ENCODE measurements around the gene PANK2.

PANK2 gene

DNA sequence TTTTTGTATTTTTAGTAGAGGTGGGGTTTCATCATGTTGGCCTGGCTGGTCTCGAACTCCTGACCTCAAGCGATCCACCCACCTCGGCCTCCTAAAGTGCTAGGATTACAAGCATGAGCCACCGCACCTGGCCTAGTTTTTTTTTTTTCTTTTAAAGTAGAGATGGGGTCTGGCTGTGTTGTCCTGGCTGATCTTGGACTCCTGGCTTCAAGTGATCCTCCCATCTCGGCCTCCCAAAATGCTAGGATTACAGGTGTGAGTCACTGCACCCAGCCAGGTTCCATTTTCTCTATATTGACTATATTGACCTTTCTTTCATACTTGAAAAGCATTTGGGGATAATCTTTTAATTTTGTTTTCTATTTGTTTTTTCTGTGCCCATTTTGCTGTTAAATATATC is 13.3 kb downstream of the PANK2 start:
- no peak for DNase-seq

- DNase-seq: no peak
Measured at GRCh38 chr20:3904224-3904623, 15.0 kb downstream of the PANK2 start.

- no peak for DNase-seq
Measured at GRCh38 chr20:3904857-3905256, 15.7 kb downstream of the PANK2 start.

GRCh38 chr20:3906744-3907721 is 17.8 kb downstream of the PANK2 start:
- DNase-seq: peak; percentile 82

GRCh38 chr20:3908667-3909066 is 19.5 kb downstream of the PANK2 start:
- DNase-seq: no peak

DNA sequence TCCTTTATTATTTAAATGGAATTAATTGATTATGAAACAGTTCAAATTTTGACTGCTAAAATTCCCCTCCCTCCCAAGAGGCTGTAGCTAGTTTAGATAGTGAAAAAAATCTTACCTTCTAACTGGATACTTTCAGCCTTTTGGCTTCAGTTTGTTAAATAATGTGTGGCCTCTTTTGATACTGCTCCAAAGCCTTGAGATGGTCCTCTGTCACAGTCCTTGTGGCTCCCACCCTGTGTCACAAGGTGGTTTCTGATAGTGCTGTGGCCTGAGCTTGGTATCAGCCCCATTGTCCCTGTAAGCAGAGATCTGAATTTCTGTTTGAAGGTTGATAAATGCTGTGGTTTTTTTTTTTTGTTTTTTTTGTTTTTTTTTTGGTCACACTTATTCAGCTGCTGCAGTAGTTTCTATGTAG is 20.8 kb downstream of the PANK2 start:
- no peak for DNase-seq

- DNase-seq: no peak
Measured at GRCh38 chr20:3910853-3911252, 21.7 kb downstream of the PANK2 start.

- DNase-seq: no peak
Measured at GRCh38 chr20:3911956-3912355, 22.8 kb downstream of the PANK2 start.

- no peak for DNase-seq
Measured at GRCh38 chr20:3914446-3914845, 25.3 kb downstream of the PANK2 start.

DNA sequence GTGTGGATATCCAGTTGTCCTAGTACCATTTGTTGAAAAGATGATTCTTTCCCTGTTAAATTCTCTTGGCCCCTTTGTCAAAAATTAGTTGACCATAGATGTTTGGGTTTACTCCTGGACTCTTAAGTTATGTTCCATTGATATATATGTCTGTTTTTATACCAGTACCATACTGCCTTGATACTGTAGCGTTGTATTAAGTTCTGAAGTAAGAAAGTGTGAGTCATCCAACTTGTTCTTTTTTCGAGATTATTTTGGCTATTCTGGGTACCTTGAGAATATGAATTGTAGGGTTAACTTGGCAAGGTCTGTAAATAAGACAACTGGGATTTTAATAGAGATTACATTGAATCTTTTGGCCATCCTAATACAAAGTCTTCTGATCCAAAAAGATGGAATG is 26.5 kb downstream of the PANK2 start:
- DNase-seq: no peak

GRCh38 chr20:3916364-3916763 is 27.2 kb downstream of the PANK2 start:
- no peak for DNase-seq

DNA sequence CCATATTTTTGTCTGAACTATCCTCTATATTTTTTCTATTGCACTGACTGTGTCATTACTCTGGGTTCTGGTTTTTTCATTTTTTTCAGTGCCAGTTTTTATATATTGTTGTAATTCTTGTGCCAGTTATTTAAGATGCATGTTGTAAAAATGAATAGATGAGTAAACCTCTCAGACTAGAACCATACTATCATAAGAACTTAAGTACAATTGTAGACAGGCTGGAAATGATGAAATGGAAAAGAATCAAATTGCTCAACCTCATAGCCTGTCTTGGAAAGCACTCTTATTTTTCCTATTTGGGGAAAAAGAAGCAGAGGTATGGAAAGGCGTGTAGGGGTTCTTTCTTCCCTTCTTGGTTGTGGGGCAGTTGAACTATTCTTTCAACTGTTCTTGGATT is 30.2 kb downstream of the PANK2 start:
- DNase-seq: no peak

DNA sequence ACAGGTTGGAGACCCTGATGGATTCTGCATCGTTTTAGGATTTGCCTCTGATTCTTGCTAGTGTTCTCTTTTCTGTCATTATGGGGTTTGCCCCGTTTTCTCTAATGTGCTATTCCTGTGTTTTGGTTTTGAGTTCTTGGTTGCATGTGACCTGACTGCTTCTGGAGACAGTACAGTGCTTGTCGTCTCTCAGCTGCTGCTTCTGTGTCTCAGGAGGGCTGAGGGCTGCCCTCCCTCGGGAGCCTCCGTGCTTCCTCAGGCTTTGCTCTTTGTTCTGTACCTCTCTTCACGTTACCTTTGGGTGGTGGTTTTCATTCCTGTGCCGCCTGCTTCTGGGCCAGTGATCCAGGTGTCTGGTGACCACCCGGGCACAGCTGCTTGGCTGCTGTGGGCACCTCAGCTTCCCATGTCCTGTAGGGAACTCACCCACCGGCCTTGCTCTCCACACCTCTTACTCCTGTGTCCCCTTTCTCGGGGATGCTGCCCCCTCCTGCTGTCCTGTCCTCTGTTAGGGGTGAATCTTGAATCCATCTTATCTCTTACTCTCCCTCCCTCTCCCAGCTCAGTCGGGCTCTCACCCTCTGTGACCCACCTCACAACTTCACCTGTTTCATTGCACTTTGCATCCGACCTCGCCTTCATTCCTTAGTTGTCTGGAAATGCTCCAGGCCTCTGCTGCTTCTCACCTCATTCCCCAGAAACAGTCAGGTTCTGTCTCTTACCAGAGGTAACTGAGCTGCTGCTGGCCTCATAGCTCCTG is 33.2 kb downstream of the PANK2 start:
- DNase-seq: no peak

- no peak for DNase-seq
Measured at GRCh38 chr20:3922983-3923339, 33.8 kb downstream of the PANK2 start.

DNA sequence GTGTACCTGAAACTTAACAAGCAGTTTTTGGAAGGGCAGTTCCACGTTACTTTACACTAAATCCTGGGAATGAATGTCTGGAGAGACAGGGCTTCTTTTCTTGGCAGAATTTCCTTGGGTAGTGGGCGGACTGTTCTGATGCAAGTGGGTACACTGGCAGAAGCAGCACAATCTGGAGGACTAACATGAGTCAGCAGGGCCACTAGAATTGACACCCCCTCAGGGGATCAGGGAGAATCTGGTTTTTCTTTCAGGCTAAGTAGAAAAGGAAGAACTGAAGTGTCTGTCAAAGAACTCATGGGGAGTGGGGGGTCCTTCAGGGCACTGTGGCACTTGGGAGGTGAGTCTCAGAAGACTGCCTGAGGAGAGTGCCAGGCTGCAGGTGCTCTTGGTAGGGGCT is 34.6 kb downstream of the PANK2 start:
- no peak for DNase-seq

DNA sequence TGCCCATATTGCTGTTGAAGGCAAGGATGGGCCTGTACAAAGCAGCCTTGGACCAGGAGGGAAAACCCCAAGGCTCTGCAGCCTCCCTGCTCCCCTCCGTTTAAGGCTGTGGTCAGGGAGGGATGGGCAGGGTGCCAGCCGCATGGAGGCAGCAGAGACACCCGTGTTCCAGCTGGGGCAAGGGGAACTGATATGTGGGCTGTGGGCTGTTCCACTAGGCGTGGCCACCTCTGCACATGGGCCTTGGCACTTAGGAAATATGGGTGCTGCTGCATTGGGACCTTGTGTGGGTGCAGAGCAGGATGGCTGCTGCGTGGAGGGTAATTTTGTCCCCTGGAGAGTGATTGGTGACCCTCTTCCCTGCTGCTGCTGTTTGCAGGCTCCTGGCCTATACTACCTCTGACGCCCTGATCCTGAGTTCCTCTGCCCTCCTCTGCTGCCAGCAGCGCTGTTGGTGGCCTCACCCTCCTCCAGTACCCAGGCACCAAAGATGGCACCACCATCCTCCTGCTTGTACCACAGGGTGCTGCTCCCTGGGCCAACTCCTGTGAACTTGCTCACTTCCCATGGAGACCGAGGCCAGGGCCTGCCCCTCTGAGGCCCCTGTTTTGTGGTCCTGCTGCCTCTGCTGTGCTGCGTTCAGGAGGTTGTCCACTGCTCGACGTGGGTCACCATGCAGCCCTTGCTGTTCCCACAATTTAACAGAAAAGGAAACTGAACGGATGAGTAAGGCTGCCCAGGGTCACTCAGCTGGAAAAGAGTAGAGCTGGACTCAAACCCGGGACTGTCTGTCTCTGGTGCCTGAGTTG is 35.3 kb downstream of the PANK2 start:
- DNase-seq: no peak

DNA sequence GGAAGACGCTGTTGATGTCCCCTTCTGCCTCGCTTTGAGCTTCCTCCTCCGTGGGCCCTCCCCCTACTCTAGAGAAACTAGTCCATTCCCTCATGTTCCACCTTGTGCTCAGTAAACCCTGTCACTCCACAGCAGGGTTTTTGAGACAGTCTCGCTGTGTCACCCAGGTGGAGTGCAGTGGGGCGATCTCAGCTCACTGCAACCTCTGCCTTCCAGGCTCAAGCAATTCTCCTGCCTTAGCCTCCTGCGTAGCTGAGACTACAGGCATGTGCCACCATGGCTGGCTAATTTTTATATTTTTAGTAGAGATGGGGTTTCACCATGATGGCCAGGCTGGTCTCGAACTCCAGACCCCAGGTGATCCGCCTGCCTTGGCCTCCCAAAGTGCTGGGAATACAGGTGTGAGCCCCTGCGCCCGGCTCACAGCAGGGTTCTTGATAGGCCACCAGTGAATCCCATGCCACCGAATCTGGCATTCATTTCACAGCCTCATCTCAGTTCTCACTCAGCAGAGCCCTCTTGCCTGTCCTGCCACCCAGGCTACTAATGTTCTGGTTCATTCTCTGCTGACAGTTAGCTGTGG is 36.0 kb downstream of the PANK2 start:
- no peak for DNase-seq

GRCh38 chr20:3925899-3926638 is 36.9 kb downstream of the PANK2 start:
- no peak for DNase-seq

DNA sequence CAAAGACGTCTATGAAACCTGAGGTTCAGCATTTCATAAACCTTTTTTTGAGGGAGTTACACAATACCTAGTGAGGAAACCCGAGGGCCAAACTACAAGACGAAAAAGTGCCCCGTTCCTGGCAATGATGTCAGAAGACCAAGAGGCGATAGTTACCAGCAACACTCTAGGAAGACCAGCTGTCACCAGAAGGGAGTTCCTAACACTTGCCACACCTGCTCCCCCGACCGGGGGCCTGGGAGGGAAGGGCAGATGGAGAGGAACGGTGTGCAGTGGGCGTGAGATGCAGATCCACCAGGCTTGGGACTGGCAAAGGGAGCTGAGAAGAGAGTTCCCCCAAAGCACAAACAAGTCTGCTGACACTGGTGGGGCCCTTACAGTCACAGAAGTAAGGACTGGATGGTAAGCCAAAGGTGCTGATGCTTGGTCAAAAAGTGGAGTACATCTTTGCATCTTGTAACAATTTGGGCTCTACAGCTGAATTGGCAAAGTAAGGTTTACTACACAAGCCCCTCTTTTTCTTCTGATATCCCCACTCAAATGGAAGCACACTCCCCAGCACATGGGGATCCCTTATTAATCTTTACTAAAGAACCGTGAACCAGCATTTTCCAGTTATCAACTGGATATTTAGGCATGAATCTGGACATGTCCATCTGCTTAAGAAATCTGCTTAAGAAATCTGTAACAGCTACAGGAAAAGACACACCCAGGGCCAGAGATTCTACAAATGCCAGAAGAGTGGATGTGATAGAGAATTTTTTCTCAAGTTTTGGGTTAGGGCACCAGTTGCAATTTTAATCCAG is 38.5 kb downstream of the PANK2 start:
- DNase-seq: no peak

DNA sequence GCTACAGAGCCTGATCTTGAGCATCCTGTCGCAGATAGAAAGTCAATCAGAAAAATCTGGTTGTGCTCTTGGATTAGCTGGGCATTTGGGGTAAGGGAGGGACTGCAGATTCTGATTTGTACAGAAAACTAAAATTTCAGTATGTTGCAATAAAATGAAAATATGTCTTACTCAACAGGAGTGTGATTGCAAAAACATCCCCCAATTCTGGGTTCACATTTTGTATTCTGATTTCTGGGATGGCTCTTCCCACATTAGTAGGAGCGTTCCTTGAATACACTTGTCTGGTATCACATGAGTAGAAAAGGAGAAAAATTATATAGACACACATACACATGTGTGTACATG is 40.5 kb downstream of the PANK2 start:
- DNase-seq: no peak

Measured in activated CD4-positive, alpha-beta T cell treated with anti-CD3 and anti-CD28 coated beads, Interleukin-2, Interleukin-6, amounts not matched to agents 100 ng/mL and 50 ng/mL, durations not matched to agents 16 hours and 8 hours (primary cell).